Hepatocyte (in vitro differentiated cells): ENCODE results near the gene SPOCK2. TPM values are rescaled to one million over a fixed set of nuclear protein-coding genes. Genes with fewer than 3 reads are reported as not detected.

Experiments used
- DNase-seq: peaks from one replicate; pipeline ENCODE4 v3.0.0-alpha.2; 2016; ENCODE audit warnings: low spot score
- H2AFZ ChIP-seq: fragments of 200-600 bp; sonication (generic); 2 replicates; pipeline ENCODE4 v1.6.0; 2016; ENCODE audit warnings: antibody characterized with exemption, mild to moderate bottlenecking
- H3K27ac ChIP-seq: fragments of 200-600 bp; sonication (generic); 2 replicates; pipeline ENCODE4 v1.5.1; 2016; ENCODE audit warnings: mild to moderate bottlenecking
- H3K27me3 ChIP-seq: fragments of 200-600 bp; sonication (generic); 2 replicates; pipeline ENCODE4 v1.6.1; 2016
- H3K36me3 ChIP-seq: fragments of 200-600 bp; sonication (generic); replicated peaks from 2 replicates; pipeline ENCODE4 v1.5.1; 2016; ENCODE audit warnings: low read depth; ENCODE audit not compliant: insufficient read depth
- H3K4me1 ChIP-seq: fragments of 200-600 bp; sonication (generic); 2 replicates; pipeline ENCODE4 v1.5.1; 2016; ENCODE audit warnings: mild to moderate bottlenecking, moderate library complexity; ENCODE audit not compliant: insufficient read depth
- H3K4me2 ChIP-seq: fragments of 200-600 bp; sonication (generic); 2 replicates; pipeline ENCODE4 v1.6.0; 2016
- H3K4me3 ChIP-seq: fragments of 200-600 bp; sonication (generic); 2 replicates; pipeline ENCODE4 v1.5.1; 2016; ENCODE audit warnings: mild to moderate bottlenecking
- H3K79me2 ChIP-seq: fragments of 200-600 bp; sonication (generic); 2 replicates; pipeline ENCODE4 v1.6.0; 2017; ENCODE audit warnings: mild to moderate bottlenecking
- H3K9me2 ChIP-seq: fragments of 200-600 bp; sonication (generic); replicated peaks from 2 replicates; pipeline ENCODE4 v1.6.0; 2017; ENCODE audit warnings: mild to moderate bottlenecking; ENCODE audit not compliant: insufficient read depth
- H3K9me3 ChIP-seq: fragments of 200-600 bp; sonication (generic); 2 replicates; pipeline ENCODE4 v1.5.1; 2016; ENCODE audit warnings: low read depth, mild to moderate bottlenecking
- H4K20me1 ChIP-seq: fragments of 200-600 bp; sonication (generic); 2 replicates; pipeline ENCODE4 v1.6.0; 2016; ENCODE audit warnings: mild to moderate bottlenecking; ENCODE audit not compliant: insufficient read depth, poor library complexity, severe bottlenecking
- CTCF ChIP-seq: fragments of 200-600 bp; sonication (generic); IDR thresholded peaks from 2 replicates; pipeline ENCODE4 v1.5.1; 2016; ENCODE audit warnings: antibody characterized with exemption, mild to moderate bottlenecking; ENCODE audit not compliant: poor library complexity
- EZH2 ChIP-seq: fragments of 200-600 bp; sonication (generic); IDR thresholded peaks from 2 replicates; pipeline ENCODE4 v1.6.1; 2016; ENCODE audit warnings: antibody characterized with exemption, mild to moderate bottlenecking, borderline replicate concordance
- EZH2phosphoT487 ChIP-seq: fragments of 200-600 bp; sonication (generic); IDR thresholded peaks from one replicate; pipeline ENCODE4 v1.6.1; 2018; ENCODE audit warnings: antibody characterized with exemption, mild to moderate bottlenecking, low read depth, moderate library complexity; ENCODE audit not compliant: unreplicated experiment, severe bottlenecking
- WGBS: methylation state at CpG from one replicate; pipeline ENCODE4 v1.1.6; 2016; ENCODE audit warnings: low lambda C conversion rate; ENCODE audit errors: missing lambda C conversion rate; 5-methylcytosine and 5-hydroxymethylcytosine counted together
- polyA plus RNA-seq: library from polyadenylated mRNA; unstranded; fragments of >200 nt; fragmentation: Nextera tagmentation; extraction: Ambion mirVana; gene quantifications from 2 replicates; pipeline ENCODE4 v1.2.1, GENCODE V29; 2016
- total RNA-seq: library from RNA; depleted of rRNA; stranded (reverse); fragments of >200 nt; gene quantifications from 2 replicates; pipeline ENCODE4 v1.2.3, GENCODE V29; 2014

SPOCK2 gene
- total and polyA plus RNA-seq, 2 experiments from 2014 or later = 3.0 to 3.1 TPM

GRCh38 chr10:72020914-72021809 is 67.2 kb downstream of the SPOCK2 start:
- H3K4me2 ChIP-seq = no peak overlapping the region
- no peaks in the 10 kb centered on the region for H3K27me3 ChIP-seq
- H3K4me3 ChIP-seq = no peak overlapping the region
- no peak for DNase-seq
- H4K20me1 ChIP-seq = no peaks in the 10 kb centered on the region
- no peaks in the 10 kb centered on the region for H3K9me3 ChIP-seq
- no peak overlapping the region for H2AFZ ChIP-seq
- peaks cover 16% of the 10 kb centered on the region for H3K4me1 ChIP-seq
- no peaks in the 10 kb centered on the region for H3K79me2 ChIP-seq
- no peak overlapping the region for H3K27ac ChIP-seq
- 90% methylated on average over 9 of the region's 9 CpGs for WGBS
- H3K9me2 ChIP-seq = no peaks in the 10 kb centered on the region
- TF ChIP-seq CTCF (no peak), EZH2 (no peak), EZH2phosphoT487 (no peak)
- no peaks in the 10 kb centered on the region for H3K36me3 ChIP-seq

GRCh38 chr10:72019085-72019876 is 69.1 kb downstream of the SPOCK2 start:
- WGBS = 71% methylated on average over 11 of the region's 11 CpGs
- Histone ChIP-seq H3K4me3 (no peak overlapping the region), H3K27me3 (no peaks in the 10 kb centered on the region), H3K36me3 (no peaks in the 10 kb centered on the region), H3K9me2 (no peaks in the 10 kb centered on the region), H3K27ac (no peak overlapping the region), H3K4me1 (peaks cover 28% of the 10 kb centered on the region), H3K79me2 (no peaks in the 10 kb centered on the region), H2AFZ (no peak overlapping the region), H4K20me1 (no peaks in the 10 kb centered on the region), H3K4me2 (no peak overlapping the region), H3K9me3 (no peaks in the 10 kb centered on the region)
- no peak for DNase-seq
- TF ChIP-seq EZH2phosphoT487 (no peak), CTCF (no peak), EZH2 (no peak)

GRCh38 chr10:72016608-72017300 is 71.6 kb downstream of the SPOCK2 start:
- Histone ChIP-seq H3K4me1 (peaks cover 28% of the 10 kb centered on the region), H3K36me3 (no peaks in the 10 kb centered on the region), H3K4me2 (no peak overlapping the region), H2AFZ (no peak overlapping the region), H3K27ac (peak overlapping the region; percentile 9), H3K27me3 (no peaks in the 10 kb centered on the region), H3K9me2 (no peaks in the 10 kb centered on the region), H3K4me3 (no peak overlapping the region), H3K79me2 (no peaks in the 10 kb centered on the region), H4K20me1 (no peaks in the 10 kb centered on the region), H3K9me3 (no peaks in the 10 kb centered on the region)
- TF ChIP-seq CTCF (no peak), EZH2 (no peak), EZH2phosphoT487 (no peak)
- DNase-seq = no peak
- WGBS = 82% methylated on average over 13 of the region's 13 CpGs
